Measurements from ENCODE around the gene C11orf58.
A peak's percentile ranks its signal among the peaks of the same experiment; 100 is the strongest.

The C11orf58 gene

GRCh38 chr11:16738193-16738946, at the start of gene C11orf58:
Gene C11orf58, plus strand, starts transcription at chr11:16738647. Its CDS starts 132 bp downstream, at chr11:16738779.
- peak; percentile 100 for DNase-seq

DNA sequence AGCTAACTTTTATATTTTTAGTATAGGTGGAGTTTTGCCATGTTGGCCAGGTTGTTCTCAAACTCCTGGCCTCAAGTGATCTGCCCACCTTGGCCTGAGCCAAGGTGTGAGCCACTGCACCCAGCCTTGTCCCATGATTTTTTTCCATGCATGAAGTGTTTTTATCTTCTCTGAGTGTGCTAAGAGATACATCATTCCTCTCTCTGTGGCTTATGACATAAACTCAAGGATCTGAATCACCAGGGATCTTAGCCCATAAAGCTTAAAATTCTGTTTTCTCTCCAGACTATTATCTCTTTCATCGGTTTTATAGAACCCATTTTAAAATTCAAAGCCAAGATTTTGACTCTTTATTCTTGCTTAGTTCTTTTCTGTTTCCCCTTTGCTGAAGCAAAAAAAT, 48.4 kb upstream of the C11orf58 start:
- DNase-seq: no peak

DNA sequence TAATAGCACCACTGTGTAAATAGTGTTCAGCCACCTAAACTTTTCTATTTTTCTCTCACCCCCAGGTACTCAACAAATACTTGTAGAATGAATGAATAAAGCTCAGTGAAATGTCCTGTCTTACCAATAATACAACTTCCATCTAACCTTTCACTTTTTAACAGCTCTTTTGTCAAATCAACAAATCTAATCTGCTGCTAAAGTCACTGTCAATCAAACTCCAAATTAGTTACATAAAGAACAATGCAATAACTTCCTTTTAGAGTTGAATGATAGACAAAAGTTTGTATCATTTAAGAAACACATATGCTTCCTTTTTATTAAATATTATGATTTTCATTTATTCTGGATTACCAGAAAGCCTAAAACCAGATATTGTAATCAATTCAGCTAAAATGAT, 34.7 kb upstream of the C11orf58 start:
- DNase-seq: no peak

DNA sequence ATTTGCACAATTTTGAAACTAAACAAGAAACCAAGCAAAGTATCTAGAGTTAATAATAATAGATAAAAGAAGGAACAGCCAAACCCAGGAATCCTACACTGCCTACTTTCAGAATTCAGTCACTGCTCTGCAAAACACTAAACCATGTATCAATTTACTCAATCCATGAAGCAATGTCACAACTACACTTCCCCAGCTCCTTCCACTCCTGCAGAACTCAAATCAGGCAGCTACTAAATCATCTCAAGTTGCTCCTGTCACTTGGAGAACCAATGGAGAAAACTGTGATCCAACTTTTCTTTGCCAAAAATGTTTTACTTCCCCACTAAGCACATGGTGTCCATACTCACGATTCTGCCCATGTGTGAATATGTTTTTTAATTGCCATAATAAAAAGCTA, 24.9 kb upstream of the C11orf58 start:
- peak; percentile 1 for DNase-seq

DNA sequence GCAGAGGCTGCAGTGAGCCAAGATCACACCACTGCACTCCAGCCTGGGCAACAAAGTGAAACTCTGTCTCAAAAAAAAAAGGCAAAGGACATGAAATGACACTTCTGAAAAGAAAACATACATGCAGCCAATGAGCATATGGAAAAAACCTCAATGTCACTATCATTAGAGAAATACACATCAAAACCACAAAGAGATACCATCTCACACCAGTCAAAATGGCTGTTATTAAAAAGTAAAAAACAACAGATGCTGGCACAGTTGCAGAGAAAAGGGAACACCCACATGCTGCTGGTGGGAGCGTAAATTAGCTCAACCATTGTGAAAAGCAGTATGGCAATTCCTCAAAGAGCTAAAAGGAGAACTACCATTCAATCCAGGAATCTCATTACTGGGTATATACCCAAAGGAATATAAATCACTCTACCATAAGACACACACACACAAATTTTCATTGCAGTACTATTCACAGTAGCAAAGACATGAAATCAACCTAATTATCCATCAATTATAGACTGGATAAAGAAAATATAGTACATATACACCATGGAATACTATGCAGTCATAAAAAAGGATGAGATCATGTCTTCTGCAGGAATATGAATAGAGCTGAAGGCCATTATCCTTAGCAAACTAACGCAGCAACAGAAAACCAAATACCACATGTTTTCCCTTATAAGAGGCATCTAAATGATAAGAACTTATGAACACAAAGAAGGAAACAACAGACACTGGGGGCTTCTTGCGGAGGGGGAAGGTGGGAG, 15.7 kb upstream of the C11orf58 start:
- DNase-seq: no peak

GRCh38 chr11:16727806-16728205, 10.6 kb upstream of the C11orf58 start:
- DNase-seq: no peak

- peak; percentile 94 for DNase-seq
Measured at GRCh38 chr11:16737818-16738192, 642 bp upstream of the C11orf58 start.

DNA sequence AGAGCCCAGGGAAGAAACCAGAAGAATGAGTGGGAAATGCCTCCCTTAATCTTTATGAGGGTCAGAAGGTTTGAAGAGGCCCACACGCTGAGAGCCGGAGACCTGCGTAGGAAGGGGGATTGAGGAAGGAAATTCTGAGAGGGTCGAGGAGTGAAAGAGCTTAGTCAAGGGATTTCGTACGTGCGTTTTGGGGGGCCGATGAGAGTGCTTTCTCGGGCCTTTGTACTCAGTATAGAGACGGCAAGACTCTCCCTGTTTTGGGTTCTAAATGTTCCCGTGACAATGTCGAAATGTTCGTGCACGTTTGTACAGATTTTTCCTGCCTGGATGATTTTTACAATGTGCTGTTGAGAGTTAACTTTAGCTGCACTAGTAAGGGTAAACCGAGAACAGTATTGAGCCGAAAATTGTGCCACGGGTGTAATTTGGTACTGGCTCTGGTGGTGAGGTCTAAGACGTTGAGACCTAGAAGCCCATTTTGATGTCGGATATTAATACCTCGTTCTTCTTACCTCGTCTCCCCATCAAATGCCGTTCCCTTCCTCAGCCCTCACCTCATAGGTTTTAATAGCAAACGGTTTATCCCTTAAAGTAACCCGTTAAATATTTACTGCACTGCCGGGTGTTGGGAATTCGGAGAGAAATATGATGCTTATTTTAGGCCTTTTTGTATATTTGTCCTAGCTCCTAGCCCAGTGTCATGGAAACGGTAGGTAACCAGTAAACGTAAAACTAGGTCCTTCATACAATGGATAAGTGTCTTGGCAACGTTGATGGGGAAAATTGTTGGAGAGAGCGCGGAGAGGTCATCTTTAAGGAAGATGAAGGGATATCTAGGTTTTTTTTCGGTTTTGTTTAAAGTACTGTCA, 734 bp downstream of the C11orf58 start:
- no peak for DNase-seq

GRCh38 chr11:16741473-16741872, 3.0 kb downstream of the C11orf58 start:
- DNase-seq: no peak

- no peak for DNase-seq
Measured at GRCh38 chr11:16743478-16743877, 5.0 kb downstream of the C11orf58 start.

DNA sequence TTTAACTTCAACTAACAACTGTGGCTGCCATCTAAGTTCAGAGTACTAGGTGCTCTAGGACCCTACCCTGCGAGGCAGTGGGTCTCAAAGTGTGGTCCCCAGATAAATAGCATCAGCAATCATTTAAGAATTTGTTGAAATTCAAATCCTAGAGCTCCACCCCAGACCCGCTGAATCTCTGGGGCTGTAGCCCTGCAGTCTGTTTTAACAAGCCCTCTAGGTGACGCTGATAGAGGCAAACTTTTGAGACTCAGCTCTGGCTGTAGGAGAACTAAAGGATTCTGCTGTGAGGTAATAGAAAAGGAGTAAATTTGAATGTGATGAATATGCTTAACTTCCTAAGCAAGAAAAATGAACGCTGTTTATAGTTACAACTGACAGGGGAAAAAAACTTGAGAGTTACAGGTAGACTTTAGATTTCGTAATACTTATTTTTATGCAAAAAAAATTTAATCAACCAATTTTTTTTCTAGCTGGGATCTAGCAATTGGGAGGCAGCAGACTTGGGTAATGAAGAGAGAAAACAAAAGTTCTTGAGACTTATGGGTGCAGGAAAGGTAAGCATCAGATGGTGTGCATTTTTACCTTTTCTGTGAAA, 5.8 kb downstream of the C11orf58 start:
- DNase-seq: no peak

DNA sequence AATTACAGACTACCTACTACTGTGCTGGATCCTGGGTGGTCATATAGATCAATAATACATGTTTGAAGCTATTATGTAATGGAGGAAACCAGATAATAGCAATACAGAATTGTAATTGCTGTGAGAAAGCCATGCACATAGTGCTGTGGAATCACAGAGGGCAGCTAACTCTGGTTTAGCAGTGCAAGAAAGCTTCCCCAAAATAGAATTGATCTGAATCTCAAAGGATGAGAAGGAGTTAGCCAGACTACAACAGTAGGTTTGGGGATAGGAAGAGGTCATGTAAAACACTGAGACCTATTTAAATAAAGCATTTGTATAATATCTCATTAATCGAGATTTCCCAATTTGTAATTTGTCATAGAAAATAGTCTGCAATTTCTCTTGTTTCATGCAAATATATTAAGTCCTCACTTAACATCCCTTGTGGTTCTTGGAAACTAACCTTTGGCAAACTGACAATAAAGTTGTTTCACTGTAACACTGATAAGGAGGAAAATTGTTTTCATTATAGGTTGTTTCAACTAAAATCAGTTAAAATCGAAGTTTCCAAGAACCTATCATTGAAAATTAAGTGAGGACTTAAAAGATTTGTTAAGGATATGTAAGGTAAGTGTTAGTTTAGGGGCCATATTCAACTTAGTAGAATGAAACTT, 7.6 kb downstream of the C11orf58 start:
- DNase-seq: no peak

DNA sequence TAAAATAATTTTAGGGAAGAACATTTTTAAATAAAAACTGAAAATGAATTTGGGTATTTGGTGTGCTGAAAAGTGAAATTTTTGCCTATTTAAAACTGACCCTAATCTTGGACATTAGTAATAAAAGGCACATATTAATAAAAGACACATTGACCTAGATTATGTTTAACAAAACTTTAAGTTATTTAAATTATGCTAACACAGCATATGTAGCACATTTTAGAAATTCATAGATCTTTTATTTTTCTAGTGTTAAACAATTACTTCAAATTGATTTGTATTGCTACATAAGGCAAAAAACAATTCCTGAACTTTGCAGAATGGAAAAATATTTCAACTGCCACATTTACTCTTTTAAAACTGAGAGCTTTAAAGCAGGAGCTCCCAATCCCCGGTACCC, 10.6 kb downstream of the C11orf58 start:
- DNase-seq: no peak

DNA sequence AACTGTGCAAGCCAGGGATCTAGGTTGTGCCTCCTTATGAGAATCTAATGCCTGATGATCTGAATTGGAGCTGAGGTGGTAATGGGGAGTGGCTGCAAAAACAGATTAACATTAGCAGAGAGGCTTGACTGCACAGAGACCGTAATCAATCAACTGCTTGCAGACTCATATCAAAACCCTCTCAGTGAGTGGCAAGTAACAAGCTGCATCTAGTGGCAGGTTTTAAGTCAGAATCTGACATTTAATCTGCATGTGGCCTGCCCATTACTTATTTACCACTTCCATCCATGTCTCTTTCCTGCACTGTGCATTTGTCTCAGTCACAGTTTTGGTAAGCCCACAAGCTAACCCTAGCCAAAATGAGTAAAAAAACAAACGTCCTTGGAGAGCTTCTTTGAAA, 11.2 kb downstream of the C11orf58 start:
- DNase-seq: no peak

- DNase-seq: no peak
Measured at GRCh38 chr11:16750417-16750816, 12.0 kb downstream of the C11orf58 start.

GRCh38 chr11:16758382-16759024, 20.1 kb downstream of the C11orf58 start:
- no peak for DNase-seq

DNA sequence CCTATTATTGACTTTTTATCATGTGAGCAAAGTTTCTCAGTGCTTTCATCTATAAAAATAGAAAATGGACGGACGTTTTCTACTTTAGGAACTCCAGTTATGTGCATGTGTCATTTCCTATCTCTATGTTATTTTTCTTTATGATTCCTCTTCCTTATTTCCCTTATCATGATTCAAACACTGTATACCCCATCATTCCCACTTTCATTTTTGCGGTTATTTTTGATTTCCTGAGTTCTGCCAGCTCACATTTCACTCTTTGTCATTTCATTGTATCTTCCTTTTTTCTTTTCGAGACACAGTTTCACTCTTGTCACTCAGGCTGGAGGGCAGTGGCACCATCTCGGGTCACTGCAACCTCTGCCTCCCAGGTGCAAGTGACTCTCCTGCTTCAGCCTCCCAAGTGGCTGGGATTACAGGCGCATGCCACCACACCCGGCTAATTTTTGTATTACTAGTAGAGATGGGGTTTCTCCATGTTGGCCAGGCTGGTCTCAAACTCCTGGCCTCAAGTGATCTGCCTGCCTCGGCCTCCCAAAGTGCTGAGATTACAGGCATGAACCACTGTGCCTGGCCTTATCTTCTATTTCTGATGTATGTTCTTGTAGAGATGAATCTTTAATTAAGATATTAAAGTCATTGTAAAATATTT, 21.5 kb downstream of the C11orf58 start:
- no peak for DNase-seq

GRCh38 chr11:16763746-16764145, 25.3 kb downstream of the C11orf58 start:
- DNase-seq: no peak

DNA sequence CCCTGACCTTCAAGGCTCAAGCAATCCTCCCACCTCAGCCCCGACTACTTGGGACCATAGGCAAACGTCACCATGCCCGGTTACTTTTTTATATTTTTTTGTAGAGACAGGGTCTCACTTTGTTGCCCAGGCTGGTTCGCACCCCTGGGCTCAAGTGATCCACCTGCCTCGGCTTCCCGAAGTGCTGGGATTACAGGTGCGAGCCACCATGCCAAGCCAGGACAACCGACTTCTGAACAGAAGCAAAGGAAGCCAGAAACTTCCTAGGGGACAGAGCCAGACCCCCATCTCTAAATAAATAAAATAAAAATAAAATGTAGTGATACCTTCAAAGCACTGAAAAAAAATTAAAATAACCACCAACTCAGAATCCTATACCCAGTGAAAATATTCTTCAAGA, 26.4 kb downstream of the C11orf58 start:
- no peak for DNase-seq

DNA sequence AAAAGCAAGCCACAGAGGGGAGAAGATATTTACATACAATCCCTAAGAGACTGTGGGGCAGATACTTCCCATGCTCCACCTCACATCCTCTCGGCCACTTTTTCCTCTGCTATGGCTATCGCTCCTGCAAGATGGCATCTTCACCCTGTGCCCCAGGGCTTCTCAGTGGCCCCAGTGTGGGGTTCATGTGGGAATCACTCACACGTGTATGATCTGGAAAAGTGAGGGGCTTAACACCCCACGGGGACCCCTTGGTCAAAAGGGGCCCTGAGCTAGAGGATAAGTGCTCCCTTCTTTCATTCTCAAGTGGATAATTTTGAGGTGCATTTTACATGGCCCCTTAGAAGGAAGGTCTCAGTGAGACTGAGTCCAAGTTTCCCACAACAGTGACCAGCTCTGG, 28.7 kb downstream of the C11orf58 start:
- no peak for DNase-seq

- DNase-seq: no peak
Measured at GRCh38 chr11:16767957-16768356, 29.5 kb downstream of the C11orf58 start.

Data from eye (tissue), 1 donor.